Body of pancreas (tissue), 4 donors: Measurements from ENCODE around the gene PIEZO1. TPM values are rescaled to one million over a fixed set of nuclear protein-coding genes. Genes with fewer than 3 reads are reported as not detected.

Experiments
- ATAC-seq: fragments of 150-250 bp; one replicate; pipeline ENCODE4 v1.9.1; 2016
- DNase-seq, 4 donors: peaks; one replicate each; pipeline ENCODE4 v3.0.0-alpha.2; 2019
- H3K27ac ChIP-seq, 4 donors: fragments of 200-600 bp; sonication (generic); 1 replicate in 3 of 4; 2 replicates in 1 of 4; pipeline versions ENCODE4 v1.5.1 to v1.6.1; 2016 to 2019; ENCODE audit warnings: mild to moderate bottlenecking in 1 of 4, mixed read lengths in 1 of 4, moderate library complexity in 1 of 4
- H3K27me3 ChIP-seq, 2 donors: fragments of 200-600 bp; sonication (generic); one replicate each; pipeline ENCODE4 v1.6.0; 2016; ENCODE audit warnings: mild to moderate bottlenecking in 1 of 2
- H3K36me3 ChIP-seq, 2 donors: fragments of 200-600 bp; sonication (generic); replicated peaks in 1 of 2; 2 replicates each; pipeline ENCODE4 v1.5.1; 2016; ENCODE audit warnings: low read depth in 2 of 2; ENCODE audit not compliant: insufficient read depth in 1 of 2
- H3K4me1 ChIP-seq: fragments of 200-600 bp; sonication (generic); one replicate; pipeline ENCODE4 v1.6.0; 2016
- H3K4me3 ChIP-seq, 2 donors: fragments of 200-600 bp; sonication (generic); 1 replicate in 1 of 2; 2 replicates in 1 of 2; pipeline ENCODE4 v1.5.1; 2016 to 2019
- H3K9me3 ChIP-seq, 3 donors: fragments of 200-600 bp; sonication (generic); 1 replicate in 2 of 3; 2 replicates in 1 of 3; pipeline ENCODE4 v1.5.1; 2016
- CTCF ChIP-seq, 7 experiments: fragments of 450-650 bp in 4 of 7; fragments of 200-600 bp in 3 of 7; sonication (generic) in 3 of 7; IDR thresholded peaks; one replicate each; pipeline ENCODE4 v1.5.1; 2016 to 2019; ENCODE audit warnings: antibody characterized with exemption in 7 of 7
- POLR2A ChIP-seq, 3 donors: fragments of 450-650 bp; IDR thresholded peaks; one replicate each; pipeline ENCODE4 v1.6.1; 2016; ENCODE audit warnings: antibody characterized with exemption in 3 of 3, mild to moderate bottlenecking in 2 of 3
- WGBS, 2 donors: methylation state at CpG; one replicate each; pipeline ENCODE4 v1.1.5; 2017; 5-methylcytosine and 5-hydroxymethylcytosine counted together
- intact Hi-C: fragments of 100-400 bp; cut with DNase I; formaldehyde crosslinking; loops from one replicate; pipeline ENCODE4 v1.15.1; 2023
- total RNA-seq, 2 donors: library from RNA; depleted of rRNA; stranded (reverse); fragments of >200 nt; gene quantifications; one replicate each; pipeline ENCODE4 v1.1.0, GENCODE V29; 2016

Gene PIEZO1
- total RNA-seq, 2 donors from 2014 or later: 61.0 to 269 TPM

GRCh38 chr16:88690341-88691128 lies 94.5 kb downstream of the PIEZO1 start:
- peaks cover 30% of the 10 kb centered on the region for H3K4me1 ChIP-seq
- no peaks in the 10 kb centered on the region for H3K27me3 ChIP-seq
- H3K9me3 ChIP-seq: no peaks in the 10 kb centered on the region
- H3K36me3 ChIP-seq: no peaks in the 10 kb centered on the region
- H3K27ac ChIP-seq: no peak overlapping the region
- intact Hi-C loops: no loop called here
- ATAC-seq: no peak
- WGBS, 2 donors: 81 to 86% methylated on average over 13 to 21 of the region's 21 CpGs
- no peak for DNase-seq
- TF ChIP-seq CTCF (IDR thresholded peaks at IDR 0.05) (no peak), POLR2A (IDR thresholded peaks at IDR 0.05) (no peak)
- H3K4me3 ChIP-seq: no peak overlapping the region

GRCh38 chr16:88688013-88688778 lies 96.8 kb downstream of the PIEZO1 start:
- H3K4me1 ChIP-seq: peaks cover 40% of the 10 kb centered on the region
- ATAC-seq: peak; percentile 79
- 18 to 27% methylated on average over 13 to 27 of the region's 28 CpGs for WGBS, 2 donors

GRCh38 chr16:88687676-88688012 lies 97.4 kb downstream of the PIEZO1 start:
- TF ChIP-seq CTCF (IDR thresholded peaks at IDR 0.05) (no peak), POLR2A (IDR thresholded peaks at IDR 0.05) (no peak)
- H3K36me3 ChIP-seq: no peaks in the 10 kb centered on the region
- WGBS, 2 donors: 38 to 58% methylated on average over 3 of the region's 3 CpGs
- H3K27ac ChIP-seq: peak overlapping the region; percentile 50 to 80 (median 58)
- intact Hi-C loops: loop anchor here (10.0 kb wide), 1 partner anchor 73 kb away; no protein-coding TSS in a partner anchor
- no peaks in the 10 kb centered on the region for H3K9me3 ChIP-seq
- H3K27me3 ChIP-seq: no peaks in the 10 kb centered on the region
- DNase-seq (no peak), ATAC-seq (no peak)
- H3K4me1 ChIP-seq: peaks cover 40% of the 10 kb centered on the region
- no peak overlapping the region for H3K4me3 ChIP-seq

More at GRCh38 chr16:88688013-88688778, 96.8 kb downstream of the PIEZO1 start:
- Histone ChIP-seq H3K9me3 (no peaks in the 10 kb centered on the region), H3K27me3 (no peaks in the 10 kb centered on the region), H3K27ac (peak overlapping the region; percentile 50 to 80 (median 58)), H3K4me3 (no peak overlapping the region), H3K36me3 (no peaks in the 10 kb centered on the region)
- intact Hi-C loops: loop anchor here (10.0 kb wide), 1 partner anchor 73 kb away; no protein-coding TSS in a partner anchor
- peak; percentile 92 to 97 (median 93) for DNase-seq
- TF ChIP-seq POLR2A (IDR thresholded peaks at IDR 0.05) (peak in 1 of 3 donors; percentile 38), CTCF (IDR thresholded peaks at IDR 0.05) (peak in 1 of 7 experiments; percentile 1)

GRCh38 chr16:88687254-88687576 lies 97.8 kb downstream of the PIEZO1 start:
- no peak for ATAC-seq
- TF ChIP-seq POLR2A (IDR thresholded peaks at IDR 0.05) (no peak), CTCF (IDR thresholded peaks at IDR 0.05) (no peak)
- Histone ChIP-seq H3K27me3 (no peaks in the 10 kb centered on the region), H3K9me3 (no peaks in the 10 kb centered on the region), H3K36me3 (no peaks in the 10 kb centered on the region), H3K4me3 (no peak overlapping the region), H3K4me1 (peaks cover 40% of the 10 kb centered on the region), H3K27ac (peak overlapping the region in 3 of 4 donors; percentile 56 to 80 (median 62))
- intact Hi-C loops: loop anchor here (10.0 kb wide), 1 partner anchor 72 kb away; no protein-coding TSS in a partner anchor
- no peak for DNase-seq
- WGBS, 2 donors: 21 to 58% methylated on average over 5 to 6 of the region's 10 CpGs
